ENCODE data around the gene DUXB.

The DUXB gene

GRCh38 chr16:75742424-75743047 is 41.3 kb upstream of the DUXB start (continued):
- TF ChIP-seq ZNF658 (tag by site-specific recombination; IDR thresholded peaks at IDR 0.05) (no peak), ZNF549 (tag by site-specific recombination; IDR thresholded peaks at IDR 0.05) (peak; percentile 82), ZNF2 (tag by site-specific recombination; IDR thresholded peaks at IDR 0.05) (no peak), ZNF510 (tag by site-specific recombination; IDR thresholded peaks at IDR 0.05; ENCODE audit: insufficient replicate concordance) (peak; percentile 33), ZNF23 (tag by site-specific recombination; IDR thresholded peaks at IDR 0.05; ENCODE audit: borderline replicate concordance) (no peak), ZNF677 (tag by site-specific recombination; IDR thresholded peaks at IDR 0.05) (no peak), ZNF626 (tag by site-specific recombination; IDR thresholded peaks at IDR 0.05) (peak; percentile 91; the same call in 1 of the 2 replicates), ZBTB21 (tag by site-specific recombination; IDR thresholded peaks at IDR 0.05) (no peak), PATZ1 (tag by site-specific recombination; IDR thresholded peaks at IDR 0.05) (no peak)
- TF ChIP-seq, protein P1, sequence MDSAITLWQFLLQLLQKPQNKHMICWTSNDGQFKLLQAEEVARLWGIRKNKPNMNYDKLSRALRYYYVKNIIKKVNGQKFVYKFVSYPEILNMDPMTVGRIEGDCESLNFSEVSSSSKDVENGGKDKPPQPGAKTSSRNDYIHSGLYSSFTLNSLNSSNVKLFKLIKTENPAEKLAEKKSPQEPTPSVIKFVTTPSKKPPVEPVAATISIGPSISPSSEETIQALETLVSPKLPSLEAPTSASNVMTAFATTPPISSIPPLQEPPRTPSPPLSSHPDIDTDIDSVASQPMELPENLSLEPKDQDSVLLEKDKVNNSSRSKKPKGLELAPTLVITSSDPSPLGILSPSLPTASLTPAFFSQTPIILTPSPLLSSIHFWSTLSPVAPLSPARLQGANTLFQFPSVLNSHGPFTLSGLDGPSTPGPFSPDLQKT (IDR thresholded peaks at IDR 0.05; ENCODE audit: borderline replicate concordance, low read depth, low read length): no peak

DNA sequence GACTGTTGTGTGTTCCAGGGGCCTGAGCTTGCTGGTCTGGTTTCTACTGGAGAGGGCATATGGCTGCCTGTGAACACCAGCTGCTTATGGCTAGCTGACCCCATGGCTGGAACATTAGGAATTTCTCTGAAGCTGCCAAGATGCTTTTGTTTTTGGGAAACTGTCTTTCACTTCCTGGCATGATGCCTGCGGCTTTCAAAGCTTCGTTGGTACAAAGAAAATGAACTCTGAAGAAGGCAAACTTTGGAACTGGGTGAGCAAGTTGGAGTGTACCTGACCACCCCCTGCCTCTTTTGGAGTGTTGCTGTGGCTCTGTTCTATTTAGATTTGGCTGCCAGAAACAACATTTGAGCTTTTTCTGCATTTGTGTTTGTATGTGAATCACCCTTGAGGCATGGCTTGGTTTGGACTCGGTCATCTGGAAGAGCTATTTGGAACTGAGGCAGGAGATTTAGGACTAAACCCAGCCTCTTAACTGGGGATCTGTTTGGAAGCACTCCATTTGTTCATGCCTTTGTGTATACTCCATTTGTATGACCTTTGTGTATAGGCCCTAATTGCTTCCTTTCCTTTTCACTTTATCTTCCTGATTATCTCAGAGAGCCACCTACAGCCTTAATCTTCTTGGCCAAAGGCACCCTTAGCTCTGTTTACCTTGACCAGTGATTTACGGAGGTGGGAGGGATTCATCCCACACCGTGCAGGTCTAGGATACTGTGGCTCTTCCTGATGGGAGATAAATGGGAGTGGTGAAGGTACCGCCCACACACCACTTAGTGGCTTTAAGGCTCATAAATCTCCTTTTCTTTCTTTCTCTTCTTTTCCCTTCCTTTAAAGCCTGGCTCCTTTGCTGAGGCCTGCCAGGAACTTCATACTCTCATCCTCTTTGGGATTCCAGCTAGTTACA is 32.3 kb upstream of the DUXB start:
- no peak overlapping the region for H3K4me3 ChIP-seq (ENCODE audit: low read depth, low read length)
- no peak for TF ChIP-seq ZNF449 (tag by site-specific recombination; IDR thresholded peaks at IDR 0.05)
- peak; percentile 98 for TF ChIP-seq ZFHX2 (tag by site-specific recombination; conservative IDR thresholded peaks at IDR 0.05)
- TF ChIP-seq KLF1 (tag by site-specific recombination; IDR thresholded peaks at IDR 0.05): peak; percentile 78
- TF ChIP-seq SP7 (tag by site-specific recombination; IDR thresholded peaks at IDR 0.05): peak; percentile 87
- TF ChIP-seq ZNF529 (tag by site-specific recombination; IDR thresholded peaks at IDR 0.05; ENCODE audit: insufficient replicate concordance): no peak
- TF ChIP-seq ZNF558 (tag by site-specific recombination; IDR thresholded peaks at IDR 0.05): no peak
- TF ChIP-seq ZNF792 (tag by site-specific recombination; IDR thresholded peaks at IDR 0.05): no peak
- TF ChIP-seq TRIM28 (IDR thresholded peaks at IDR 0.05; ENCODE audit: borderline replicate concordance, low read length): 0 out of 2 replicates have a peak, but pooled peaks have one; percentile 13
- TF ChIP-seq, protein P2, sequence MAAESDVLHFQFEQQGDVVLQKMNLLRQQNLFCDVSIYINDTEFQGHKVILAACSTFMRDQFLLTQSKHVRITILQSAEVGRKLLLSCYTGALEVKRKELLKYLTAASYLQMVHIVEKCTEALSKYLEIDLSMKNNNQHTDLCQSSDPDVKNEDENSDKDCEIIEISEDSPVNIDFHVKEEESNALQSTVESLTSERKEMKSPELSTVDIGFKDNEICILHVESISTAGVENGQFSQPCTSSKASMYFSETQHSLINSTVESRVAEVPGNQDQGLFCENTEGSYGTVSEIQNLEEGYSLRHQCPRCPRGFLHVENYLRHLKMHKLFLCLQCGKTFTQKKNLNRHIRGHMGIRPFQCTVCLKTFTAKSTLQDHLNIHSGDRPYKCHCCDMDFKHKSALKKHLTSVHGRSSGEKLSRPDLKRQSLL (tag by site-specific recombination; IDR thresholded peaks at IDR 0.05): no peak
- TF ChIP-seq EGR2 (tag by site-specific recombination; IDR thresholded peaks at IDR 0.05; ENCODE audit: low read depth): peak; percentile 98
- ChIA-PET POLR2A (interaction anchor here (0.5 to 1.2 kb wide), 2 partner anchors 79 to 86 kb away, joined by 5 read pairs; partner anchors contain the start of genes KARS1 and TERF2IP), CTCF (interaction anchor here (0.6 kb wide), 2 partner anchors 265 to 331 kb away, joined by 3 to 4 read pairs; no protein-coding TSS in a partner anchor)
- no peaks in the 10 kb centered on the region for H3K9me3 ChIP-seq (ENCODE audit: control insufficient read depth, insufficient read depth, low read depth, low read length)
- H3K4me1 ChIP-seq (ENCODE audit: control insufficient read depth, insufficient read depth, low read length): peaks cover 12% of the 10 kb centered on the region
- H3K36me3 ChIP-seq (ENCODE audit: control insufficient read depth in 2 of 2, insufficient read depth in 1 of 2, low read length in 2 of 2): no peaks in the 10 kb centered on the region
- peak overlapping the region; percentile 5; the same call in 1 of the 2 replicates for H3K27ac ChIP-seq (ENCODE audit: extremely low read depth, low read depth, low read length)

All from HEK293 (cell line).